Measurements from ENCODE around the gene RXRA.

- TF ChIP-seq, protein P1, sequence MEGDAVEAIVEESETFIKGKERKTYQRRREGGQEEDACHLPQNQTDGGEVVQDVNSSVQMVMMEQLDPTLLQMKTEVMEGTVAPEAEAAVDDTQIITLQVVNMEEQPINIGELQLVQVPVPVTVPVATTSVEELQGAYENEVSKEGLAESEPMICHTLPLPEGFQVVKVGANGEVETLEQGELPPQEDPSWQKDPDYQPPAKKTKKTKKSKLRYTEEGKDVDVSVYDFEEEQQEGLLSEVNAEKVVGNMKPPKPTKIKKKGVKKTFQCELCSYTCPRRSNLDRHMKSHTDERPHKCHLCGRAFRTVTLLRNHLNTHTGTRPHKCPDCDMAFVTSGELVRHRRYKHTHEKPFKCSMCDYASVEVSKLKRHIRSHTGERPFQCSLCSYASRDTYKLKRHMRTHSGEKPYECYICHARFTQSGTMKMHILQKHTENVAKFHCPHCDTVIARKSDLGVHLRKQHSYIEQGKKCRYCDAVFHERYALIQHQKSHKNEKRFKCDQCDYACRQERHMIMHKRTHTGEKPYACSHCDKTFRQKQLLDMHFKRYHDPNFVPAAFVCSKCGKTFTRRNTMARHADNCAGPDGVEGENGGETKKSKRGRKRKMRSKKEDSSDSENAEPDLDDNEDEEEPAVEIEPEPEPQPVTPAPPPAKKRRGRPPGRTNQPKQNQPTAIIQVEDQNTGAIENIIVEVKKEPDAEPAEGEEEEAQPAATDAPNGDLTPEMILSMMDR (IDR thresholded peaks at IDR 0.05) = no peak
- TF ChIP-seq ZFX (IDR thresholded peaks at IDR 0.05; ENCODE audit: borderline replicate concordance) = no peak
Observed at GRCh38 chr9:134315716-134316448, 10.4 kb upstream of the RXRA start.

Data from 22Rv1 (cell line).